HG03342 (cell line): ENCODE results near the gene DNER.
"Not testable (repeated sequence)": the region's sequence is repeated elsewhere in the genome, so short reads cannot be mapped to it uniquely, and the experiment has no call there.

Source experiments
- ATAC-seq: cut with Tn5 transposase; IDR thresholded peaks from one replicate; pipeline ENCODE4 v1.9.1; 2021; ENCODE audit warnings: mild to moderate bottlenecking, moderate library complexity; ENCODE audit not compliant: unreplicated experiment

The DNER gene

GRCh38 chr2:229408356-229408755, 306.0 kb downstream of the DNER start:
- ATAC-seq, result no peak

- no peak for ATAC-seq
Measured at GRCh38 chr2:229407170-229407569, 307.2 kb downstream of the DNER start.

- no peak for ATAC-seq
Measured at GRCh38 chr2:229405796-229406195, 308.6 kb downstream of the DNER start.

GRCh38 chr2:229403296-229403695, 311.1 kb downstream of the DNER start:
- ATAC-seq, result no peak

GRCh38 chr2:229401171-229401865, 313.0 kb downstream of the DNER start:
- no peak for ATAC-seq

- no peak for ATAC-seq
Measured at GRCh38 chr2:229393926-229394325, 320.4 kb downstream of the DNER start.

GRCh38 chr2:229392196-229392595, 322.2 kb downstream of the DNER start:
- ATAC-seq, result no peak

- no peak for ATAC-seq
Measured at GRCh38 chr2:229388731-229389130, 325.6 kb downstream of the DNER start.

GRCh38 chr2:229387866-229388265, 326.5 kb downstream of the DNER start:
- ATAC-seq, result no peak

GRCh38 chr2:229380101-229380625, 334.2 kb downstream of the DNER start:
- no peak for ATAC-seq

GRCh38 chr2:229378386-229378785, 336.0 kb downstream of the DNER start:
- ATAC-seq, result no peak

GRCh38 chr2:229376866-229377265, 337.5 kb downstream of the DNER start:
- ATAC-seq, result no peak

GRCh38 chr2:229375251-229375650, 339.1 kb downstream of the DNER start:
- ATAC-seq, result no peak

- not testable (repeated sequence) for ATAC-seq
Measured at GRCh38 chr2:229373311-229373710, 341.0 kb downstream of the DNER start.

GRCh38 chr2:229372207-229372606, 342.1 kb downstream of the DNER start:
- ATAC-seq, result no peak

GRCh38 chr2:229371086-229371485, 343.3 kb downstream of the DNER start:
- ATAC-seq, result no peak

GRCh38 chr2:229370509-229370908, 343.8 kb downstream of the DNER start:
- no peak for ATAC-seq

- ATAC-seq, result no peak
Measured at GRCh38 chr2:229363185-229363814, 351.1 kb downstream of the DNER start.

- ATAC-seq, result no peak
Measured at GRCh38 chr2:229350883-229351282, 363.5 kb downstream of the DNER start.

- ATAC-seq, result no peak
Measured at GRCh38 chr2:229350117-229350805, 364.1 kb downstream of the DNER start.

GRCh38 chr2:229348128-229348527, 366.2 kb downstream of the DNER start:
- no peak for ATAC-seq
